K562 (cell line): ENCODE data around the gene SLC4A3. TPM values are rescaled to one million over a fixed set of nuclear protein-coding genes. Genes with fewer than 3 reads are reported as not detected.

Experiments
- ATAC-seq: fragments of 200-7000 bp; cut with Tn5 transposase; 3 replicates; pipeline ENCODE4 v1.9.1; 2020; ENCODE audit warnings: moderate library complexity
- BruUV-seq: library from RNA; stranded (reverse); fragments of 400-500 nt; replicated peaks from 2 replicates; lab custom pipeline; 2021; lab: Mats Ljungman, UMichigan
- CTCF ChIA-PET: fragments of 300-600 bp; formaldehyde crosslinking; extraction: SDS; loops from one replicate; lab custom pipeline; 2021; ENCODE audit warnings: low intra/inter-chr PET ratio; lab: Yijun Ruan, JAX
- POLR2A ChIA-PET: fragments of 300-600, 350-650 bp; sonication (Branson Sonifier 250); formaldehyde crosslinking; extraction: SDS; loops from one replicate; lab custom pipeline; 2021; ENCODE audit warnings: antibody characterized with exemption, inconsistent platforms; lab: Yijun Ruan, JAX
- DNase-seq, 4 experiments: peaks; one replicate each; pipeline versions ENCODE4 v3.0.0 to v3.0.0-alpha.2; 2011 to 2018; ENCODE audit warnings: low spot score in 3 of 4, mixed read lengths in 3 of 4; ENCODE audit errors: extremely low read depth in 1 of 4
- FAIRE-seq: peaks from 2 replicates; lab custom pipeline; 2011; peaks lifted over from hg19 to GRCh38; lab: Jason Lieb, UNC
- H2AFZ ChIP-seq: 2 replicates; pipeline ENCODE4 v1.6.0; 2011; ENCODE audit warnings: low read depth, low read length, control low read depth, inconsistent platforms
- H3K27ac ChIP-seq: fragments of 200-600 bp; 3 replicates; pipeline ENCODE4 v1.8.0; 2011; ENCODE audit warnings: low read depth, mild to moderate bottlenecking, control low read depth, inconsistent platforms, low read length, moderate library complexity, mixed read lengths; ENCODE audit errors: extremely low read depth
- H3K27me3 ChIP-seq, 2 experiments: fragments of 300-600 bp in 1 of 2; 2 replicates in 1 of 2; 3 replicates in 1 of 2; pipeline versions ENCODE4 v1.6.0 to v1.8.0; 2011; ENCODE audit warnings: inconsistent platforms in 2 of 2, low read length in 2 of 2, mild to moderate bottlenecking in 1 of 2, mixed read lengths in 1 of 2, moderate library complexity in 1 of 2; ENCODE audit not compliant: control insufficient read depth in 2 of 2, insufficient read depth in 2 of 2
- H3K36me3 ChIP-seq: fragments of 300-600 bp; 3 replicates; pipeline ENCODE4 v1.8.0; 2011; ENCODE audit warnings: mild to moderate bottlenecking, low read length, inconsistent platforms; ENCODE audit not compliant: control insufficient read depth, insufficient read depth
- H3K4me1 ChIP-seq, 2 experiments: fragments of 200-600 bp in 1 of 2; replicated peaks in 1 of 2; 2 replicates in 1 of 2; 3 replicates in 1 of 2; pipeline versions ENCODE4 v1.5.1 to v1.8.0; 2011; ENCODE audit warnings: inconsistent platforms in 2 of 2, low read length in 2 of 2, mild to moderate bottlenecking in 1 of 2, mixed read lengths in 1 of 2, moderate library complexity in 1 of 2; ENCODE audit not compliant: control insufficient read depth in 2 of 2, insufficient read depth in 2 of 2
- H3K4me2 ChIP-seq: 2 replicates; pipeline ENCODE4 v1.6.1; 2011; ENCODE audit warnings: low read length, control low read depth, inconsistent platforms, mixed read lengths; ENCODE audit not compliant: insufficient read depth
- H3K4me3 ChIP-seq: fragments of 200-600 bp; sonication (generic), shearing (Covaris generic); 2 replicates; pipeline ENCODE4 v1.5.1; 2016; ENCODE audit warnings: control low read depth, inconsistent platforms
- H3K79me2 ChIP-seq: fragments of 200-600 bp; 3 replicates; pipeline ENCODE4 v1.8.0; 2011; ENCODE audit warnings: low read length, inconsistent platforms; ENCODE audit not compliant: control insufficient read depth, insufficient read depth
- H3K9ac ChIP-seq, 2 experiments: 2 replicates each; pipeline versions ENCODE4 v1.6.0 to v1.6.1; 2011; ENCODE audit warnings: low read depth in 2 of 2, low read length in 2 of 2, control low read depth in 1 of 2, inconsistent platforms in 1 of 2, mild to moderate bottlenecking in 1 of 2, mixed read lengths in 1 of 2; ENCODE audit not compliant: insufficient read depth in 1 of 2
- H3K9me1 ChIP-seq: one replicate; pipeline ENCODE4 v1.6.0; 2011; ENCODE audit warnings: inconsistent platforms, mild to moderate bottlenecking, low read length, moderate library complexity; ENCODE audit not compliant: control insufficient read depth, insufficient read depth
- H3K9me3 ChIP-seq: replicated peaks from 2 replicates; pipeline ENCODE4 v1.5.1; 2011; ENCODE audit warnings: low read depth, low read length, inconsistent platforms; ENCODE audit not compliant: control insufficient read depth, insufficient read depth
- H4K20me1 ChIP-seq: replicated peaks from 2 replicates; pipeline ENCODE4 v1.6.1; 2011; ENCODE audit warnings: low read length, inconsistent platforms, mixed read lengths; ENCODE audit not compliant: control insufficient read depth, insufficient read depth
- ARNT ChIP-seq, 2 experiments: fragments of 450-650 bp; IDR thresholded peaks; 2 replicates each; pipeline ENCODE4 v1.6.1; 2016; ENCODE audit warnings: mild to moderate bottlenecking in 1 of 2
- CHD1 ChIP-seq: fragments of 200-600 bp; sonication (generic); IDR thresholded peaks from one replicate; pipeline ENCODE4 v1.6.1; 2012; ENCODE audit warnings: mild to moderate bottlenecking, moderate library complexity, low read length, inconsistent platforms
- FOXP1 ChIP-seq: sonication (generic); formaldehyde crosslinking; IDR thresholded peaks from 2 replicates; pipeline ENCODE4 v1.8.0; 2022; ENCODE audit warnings: mild to moderate bottlenecking, missing genetic modification reagents
- NCOR1 ChIP-seq: fragments of 450-650 bp; IDR thresholded peaks from 2 replicates; pipeline ENCODE4 v1.6.1; 2016; ENCODE audit warnings: mild to moderate bottlenecking, moderate library complexity
- POU5F1 ChIP-seq: fragments of 150-350 bp; IDR thresholded peaks from 2 replicates; pipeline ENCODE4 v1.6.1; 2014; ENCODE audit warnings: borderline replicate concordance, low read length, low read depth, mild to moderate bottlenecking; ENCODE audit not compliant: partially characterized antibody
- PTRF ChIP-seq: fragments of 450-650 bp; IDR thresholded peaks from 2 replicates; pipeline ENCODE4 v1.6.1; 2016; ENCODE audit warnings: mild to moderate bottlenecking, missing genetic modification characterization, missing compliant biosample characterization
- SIX5 ChIP-seq, 2 experiments: IDR thresholded peaks; 2 replicates each; pipeline ENCODE4 v1.6.1; 2011; ENCODE audit warnings: low read length in 2 of 2, borderline replicate concordance in 1 of 2, low read depth in 1 of 2, mild to moderate bottlenecking in 1 of 2, moderate library complexity in 1 of 2; ENCODE audit not compliant: insufficient read depth in 1 of 2
- TAF9B ChIP-seq: fragments of 450-650 bp; IDR thresholded peaks from 2 replicates; pipeline ENCODE4 v1.6.1; 2018; ENCODE audit warnings: mild to moderate bottlenecking; ENCODE audit not compliant: partially characterized antibody
- TCF7 ChIP-seq: sonication (generic); IDR thresholded peaks from 2 replicates; pipeline ENCODE4 v1.6.1; 2016; ENCODE audit warnings: antibody characterized with exemption, borderline replicate concordance
- ZBTB34 ChIP-seq: fragments of 250-450 bp; sonication (Bioruptor Pico); IDR thresholded peaks from 2 replicates; pipeline ENCODE4 v1.8.0; 2021; ENCODE audit warnings: mild to moderate bottlenecking, moderate library complexity
- ZNF551 ChIP-seq: fragments of 250-450 bp; sonication (Bioruptor Pico); IDR thresholded peaks from 2 replicates; pipeline ENCODE4 v1.5.0; 2021; ENCODE audit warnings: mild to moderate bottlenecking, moderate library complexity
- WGBS: fragments of 100-300 bp; shearing (Covaris generic); methylation state at CpG from one replicate; pipeline ENCODE4 v1.1.6; 2016; ENCODE audit warnings: low coverage, mixed read lengths; ENCODE audit not compliant: insufficient coverage; ENCODE audit errors: missing lambda C conversion rate; 5-methylcytosine and 5-hydroxymethylcytosine counted together
- in situ Hi-C: fragments of 300-500 bp; cut with MboI; formaldehyde crosslinking; loops from 4 replicates; pipeline ENCODE4 v1.15.0; 2018; ENCODE audit warnings: inconsistent platforms, mixed read lengths
- intact Hi-C: fragments of 100-400 bp; cut with micrococcal nuclease; formaldehyde crosslinking; loops from 2 replicates; pipeline ENCODE4 v1.14.2; 2022
- polyA plus RNA-seq, 8 experiments: library from polyadenylated mRNA; depleted of rRNA in 4 of 8; stranded (reverse) in 5 of 8; unstranded in 3 of 8; fragments of >200 nt; fragmentation: Nextera tagmentation in 2 of 8; fragmentation: Illumina TruSeq in 1 of 8; extraction: Ambion mirVana in 2 of 8; extraction: Trizol in 1 of 8; gene quantifications; 2 replicates each; pipeline versions ENCODE4 v1.2.1 to v1.2.3, GENCODE V29; 2011 to 2014; ENCODE audit warnings: inconsistent platforms in 1 of 8, missing spikeins in 1 of 8
- total RNA-seq, 7 experiments: library from RNA; depleted of rRNA in 6 of 7; stranded (reverse); fragments of >200 nt in 6 of 7; fragmentation: Illumina TruSeq in 2 of 7; extraction: Trizol in 2 of 7; gene quantifications; 2 replicates each; pipeline versions ENCODE4 v1.2.1 to v1.2.3, GENCODE V29; 2011 to 2021; ENCODE audit warnings: low replicate concordance in 1 of 7
- TF ChIP-seq, protein P1 (sequence below): fragments of 450-650 bp; IDR thresholded peaks from 2 replicates; pipeline ENCODE4 v1.6.1; 2018; ENCODE audit warnings: mild to moderate bottlenecking, low read depth; ENCODE audit not compliant: partially characterized antibody
- TF ChIP-seq, protein P2 (sequence below): fragments of 450-650 bp; IDR thresholded peaks from 2 replicates; pipeline ENCODE4 v1.6.1; 2016; ENCODE audit warnings: mild to moderate bottlenecking

The SLC4A3 gene
- total and polyA plus RNA-seq, 9 of the 15 experiments (the other 6 are each of a cell fraction or from before 2014, with no cell fraction given), result 0.04 to 0.31 (median 0.16) TPM; not detected in 5

DNA sequence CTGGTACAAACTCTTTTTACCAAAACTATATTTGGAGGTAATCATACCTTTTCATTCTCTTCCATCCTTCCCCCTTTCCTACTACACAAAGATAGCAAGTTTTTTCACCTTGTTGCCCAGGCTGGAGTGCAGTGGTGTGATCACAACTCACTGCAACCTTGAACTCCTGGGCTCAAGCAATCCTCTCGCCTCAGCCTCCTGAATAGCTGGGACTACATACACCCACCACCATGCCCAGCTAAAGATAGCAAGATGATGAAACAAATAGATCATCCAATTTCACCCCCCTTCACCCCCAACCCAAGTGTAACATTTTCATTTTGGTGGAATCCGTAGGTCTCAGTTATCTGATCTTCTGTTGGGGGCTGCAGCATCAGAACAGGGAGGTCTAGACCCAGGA, 34.3 kb upstream of the SLC4A3 start (continued):
- TF ChIP-seq SIX5 (IDR thresholded peaks at IDR 0.05; ENCODE audit: borderline replicate concordance in 1 of 2, insufficient read depth in 1 of 2, low read depth in 1 of 2, low read length in 2 of 2) (no peak), NCOR1 (no peak), CHD1 (no peak)

- peak overlapping the region; percentile 68 for H3K4me2 ChIP-seq
- intact Hi-C loops, result loop anchor here (1.0 to 5.0 kb wide), 3 partner anchors 24 to 318 kb away; partner anchors contain the start of genes DNAJB2 and OBSL1
- H3K9me1 ChIP-seq, result no peaks in the 10 kb centered on the region
- H4K20me1 ChIP-seq, result no peaks in the 10 kb centered on the region
- H3K9ac ChIP-seq, result peak overlapping the region; percentile 62; a peak in 3 of 4 replicates
- H2AFZ ChIP-seq, result peak overlapping the region; percentile 94
- peak; percentile 79 for FAIRE-seq
- ChIA-PET POLR2A (interaction anchor here (0.7 to 3.2 kb wide), 2 partner anchors 24 to 686 kb away, joined by 3 to 12 read pairs; partner anchors contain the start of genes INHA and OBSL1), CTCF (interaction anchor here (1.0 kb wide), 1 partner anchor 57 kb away, joined by 3 read pairs; no protein-coding TSS in a partner anchor)
- 0% methylated on average over 1 of the region's 3 CpGs for WGBS
- H3K9me3 ChIP-seq, result no peaks in the 10 kb centered on the region
- H3K36me3 ChIP-seq, result no peaks in the 10 kb centered on the region
- no peaks in the 10 kb centered on the region for H3K27me3 ChIP-seq
- H3K79me2 ChIP-seq, result peaks cover 17% of the 10 kb centered on the region
- no TSS peak for BruUV-seq
- H3K4me3 ChIP-seq, result 0 out of 2 replicates have a peak overlapping the region, but pooled peaks have one; percentile 4
- DNase-seq, result peak; percentile 68 to 78 (median 71)
- H3K4me1 ChIP-seq, result peaks cover 9 to 20% of the 10 kb centered on the region in 2 experiments
- ATAC-seq, result peak; percentile 42
- in situ Hi-C loops, result no loop called here
- peak overlapping the region; percentile 90 for H3K27ac ChIP-seq
- TF ChIP-seq FOXP1 (CRISPR knock-in tag), result no peak
- no peak for TF ChIP-seq ZBTB34 (CRISPR knock-in tag)
- TF ChIP-seq, protein P1, sequence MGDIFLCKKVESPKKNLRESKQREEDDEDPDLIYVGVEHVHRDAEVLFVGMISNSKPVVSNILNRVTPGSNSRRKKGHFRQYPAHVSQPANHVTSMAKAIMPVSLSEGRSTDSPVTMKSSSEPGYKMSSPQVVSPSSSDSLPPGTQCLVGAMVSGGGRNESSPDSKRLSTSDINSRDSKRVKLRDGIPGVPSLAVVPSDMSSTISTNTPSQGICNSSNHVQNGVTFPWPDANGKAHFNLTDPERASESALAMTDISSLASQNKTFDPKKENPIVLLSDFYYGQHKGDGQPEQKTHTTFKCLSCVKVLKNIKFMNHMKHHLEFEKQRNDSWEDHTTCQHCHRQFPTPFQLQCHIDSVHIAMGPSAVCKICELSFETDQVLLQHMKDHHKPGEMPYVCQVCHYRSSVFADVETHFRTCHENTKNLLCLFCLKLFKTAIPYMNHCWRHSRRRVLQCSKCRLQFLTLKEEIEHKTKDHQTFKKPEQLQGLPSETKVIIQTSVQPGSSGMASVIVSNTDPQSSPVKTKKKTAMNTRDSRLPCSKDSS, result no peak
- no peak for TF ChIP-seq PTRF
- TF ChIP-seq, protein P2, sequence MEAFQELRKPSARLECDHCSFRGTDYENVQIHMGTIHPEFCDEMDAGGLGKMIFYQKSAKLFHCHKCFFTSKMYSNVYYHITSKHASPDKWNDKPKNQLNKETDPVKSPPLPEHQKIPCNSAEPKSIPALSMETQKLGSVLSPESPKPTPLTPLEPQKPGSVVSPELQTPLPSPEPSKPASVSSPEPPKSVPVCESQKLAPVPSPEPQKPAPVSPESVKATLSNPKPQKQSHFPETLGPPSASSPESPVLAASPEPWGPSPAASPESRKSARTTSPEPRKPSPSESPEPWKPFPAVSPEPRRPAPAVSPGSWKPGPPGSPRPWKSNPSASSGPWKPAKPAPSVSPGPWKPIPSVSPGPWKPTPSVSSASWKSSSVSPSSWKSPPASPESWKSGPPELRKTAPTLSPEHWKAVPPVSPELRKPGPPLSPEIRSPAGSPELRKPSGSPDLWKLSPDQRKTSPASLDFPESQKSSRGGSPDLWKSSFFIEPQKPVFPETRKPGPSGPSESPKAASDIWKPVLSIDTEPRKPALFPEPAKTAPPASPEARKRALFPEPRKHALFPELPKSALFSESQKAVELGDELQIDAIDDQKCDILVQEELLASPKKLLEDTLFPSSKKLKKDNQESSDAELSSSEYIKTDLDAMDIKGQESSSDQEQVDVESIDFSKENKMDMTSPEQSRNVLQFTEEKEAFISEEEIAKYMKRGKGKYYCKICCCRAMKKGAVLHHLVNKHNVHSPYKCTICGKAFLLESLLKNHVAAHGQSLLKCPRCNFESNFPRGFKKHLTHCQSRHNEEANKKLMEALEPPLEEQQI, result no peak
- no peak for TF ChIP-seq POU5F1
- no peak for TF ChIP-seq TAF9B
- no peak for TF ChIP-seq TCF7
- no peak for TF ChIP-seq ZNF551 (CRISPR knock-in tag)
- no peak for TF ChIP-seq ARNT (IDR thresholded peaks at IDR 0.05)
Measured at GRCh38 chr2:219595256-219595655, 32.2 kb upstream of the SLC4A3 start.
